ENCODE measurements around the gene TUBE1. TPM values are rescaled to one million over a fixed set of nuclear protein-coding genes. Genes with fewer than 3 reads are reported as not detected.
A peak's percentile ranks its signal among the peaks of the same experiment; 100 is the strongest.

TUBE1 gene
- total RNA-seq, 2 donors from 2014 or later = 17.1 to 34.8 TPM

DNA sequence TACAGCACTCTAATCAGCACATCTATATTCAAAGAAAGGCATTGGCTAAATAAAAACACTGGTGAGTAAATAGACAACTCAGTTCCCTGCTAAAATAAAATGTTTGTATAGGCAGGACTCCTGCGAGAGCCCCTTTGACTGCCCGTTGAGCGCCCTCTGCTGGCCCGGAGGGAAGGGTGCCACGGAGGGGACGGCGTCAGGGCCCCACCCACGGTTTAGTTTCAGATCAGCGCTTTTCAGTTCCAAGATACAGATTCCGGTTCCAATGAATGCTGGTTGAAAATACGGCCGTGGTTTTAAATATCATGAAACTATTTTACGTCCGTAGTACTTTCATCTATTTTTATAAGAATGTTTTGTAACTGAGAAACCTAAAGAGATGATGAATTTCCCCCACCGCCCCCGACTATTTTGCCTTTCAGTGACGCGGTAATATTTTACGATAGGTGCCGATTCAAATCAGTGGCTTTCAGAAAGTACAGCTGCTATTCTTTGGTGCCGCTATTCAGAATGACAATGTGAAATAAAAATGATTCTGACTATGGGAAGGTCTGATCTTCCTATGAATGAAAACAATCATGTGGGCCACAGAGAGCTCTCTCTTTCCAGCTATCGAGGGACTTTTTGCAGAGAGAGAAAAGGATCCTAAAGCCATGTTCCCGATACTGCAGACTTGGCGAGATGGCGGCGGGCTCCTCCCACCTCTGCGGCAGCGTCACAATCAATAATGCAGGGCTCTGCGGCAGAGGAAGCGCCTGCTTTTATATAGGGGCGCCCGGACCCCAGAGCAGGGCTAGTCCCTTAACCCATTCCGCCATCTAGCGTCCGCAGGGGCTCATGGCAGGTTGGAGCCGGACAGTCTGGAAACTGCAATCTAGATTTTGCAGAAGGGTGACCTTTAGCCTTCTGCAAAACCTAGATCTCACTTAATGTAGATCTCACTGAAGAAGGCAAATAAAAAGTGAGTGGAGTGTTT, 44.0 kb downstream of the TUBE1 start:
- intact Hi-C loops (cut with DNase I) = no loop called here
- H3K9me3 ChIP-seq = no peaks in the 10 kb centered on the region
- H3K27me3 ChIP-seq = no peaks in the 10 kb centered on the region
- 0% methylated on average over 36 of the region's 36 CpGs for WGBS, 2 donors
- H3K4me3 ChIP-seq = peak overlapping the region; percentile 10 to 63
- H3K4me1 ChIP-seq = peaks cover 14% of the 10 kb centered on the region
- H3K27ac ChIP-seq = peak overlapping the region; percentile 21 to 81 (median 74)
- TF ChIP-seq POLR2A (IDR thresholded peaks at IDR 0.05) = peak in 2 of 3 donors; percentile 46 to 49
- TF ChIP-seq, protein P1, sequence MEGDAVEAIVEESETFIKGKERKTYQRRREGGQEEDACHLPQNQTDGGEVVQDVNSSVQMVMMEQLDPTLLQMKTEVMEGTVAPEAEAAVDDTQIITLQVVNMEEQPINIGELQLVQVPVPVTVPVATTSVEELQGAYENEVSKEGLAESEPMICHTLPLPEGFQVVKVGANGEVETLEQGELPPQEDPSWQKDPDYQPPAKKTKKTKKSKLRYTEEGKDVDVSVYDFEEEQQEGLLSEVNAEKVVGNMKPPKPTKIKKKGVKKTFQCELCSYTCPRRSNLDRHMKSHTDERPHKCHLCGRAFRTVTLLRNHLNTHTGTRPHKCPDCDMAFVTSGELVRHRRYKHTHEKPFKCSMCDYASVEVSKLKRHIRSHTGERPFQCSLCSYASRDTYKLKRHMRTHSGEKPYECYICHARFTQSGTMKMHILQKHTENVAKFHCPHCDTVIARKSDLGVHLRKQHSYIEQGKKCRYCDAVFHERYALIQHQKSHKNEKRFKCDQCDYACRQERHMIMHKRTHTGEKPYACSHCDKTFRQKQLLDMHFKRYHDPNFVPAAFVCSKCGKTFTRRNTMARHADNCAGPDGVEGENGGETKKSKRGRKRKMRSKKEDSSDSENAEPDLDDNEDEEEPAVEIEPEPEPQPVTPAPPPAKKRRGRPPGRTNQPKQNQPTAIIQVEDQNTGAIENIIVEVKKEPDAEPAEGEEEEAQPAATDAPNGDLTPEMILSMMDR (IDR thresholded peaks at IDR 0.05) = peak; percentile 80 to 98 (median 87)
- DNase-seq = peak; percentile 83 to 88 (median 85)
- no peaks in the 10 kb centered on the region for H3K36me3 ChIP-seq (replicated peaks in 1 of 2; ENCODE audit: insufficient read depth in 1 of 2, low read depth in 2 of 2)
- ATAC-seq = peak; percentile 90

DNA sequence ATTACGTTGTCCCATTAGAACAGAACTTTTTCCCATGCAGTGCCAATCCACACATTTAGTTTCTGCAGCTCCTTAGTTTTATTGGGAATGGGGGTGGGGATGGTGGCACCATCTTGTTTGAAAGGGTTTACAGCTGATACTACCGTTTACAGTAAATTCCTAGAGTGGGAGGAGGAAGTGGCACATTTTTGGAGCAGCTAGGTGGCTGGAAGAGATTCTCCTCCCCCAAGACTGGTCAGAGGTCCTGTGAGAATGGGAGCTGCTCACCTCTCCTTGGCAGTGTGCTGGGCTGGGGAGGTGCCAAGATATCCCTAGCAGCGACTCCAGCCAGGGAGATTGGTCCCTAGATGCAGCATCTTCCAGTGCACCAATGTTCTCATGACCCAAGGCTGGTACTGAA, 45.7 kb downstream of the TUBE1 start:
- no peaks in the 10 kb centered on the region for H3K9me3 ChIP-seq
- WGBS, 2 donors = 42 to 66% methylated on average over 2 to 3 of the region's 3 CpGs
- peaks cover 14% of the 10 kb centered on the region for H3K4me1 ChIP-seq
- no peaks in the 10 kb centered on the region for H3K36me3 ChIP-seq (replicated peaks in 1 of 2; ENCODE audit: insufficient read depth in 1 of 2, low read depth in 2 of 2)
- H3K27me3 ChIP-seq = no peaks in the 10 kb centered on the region
- H3K4me3 ChIP-seq = no peak overlapping the region
- DNase-seq = no peak
- intact Hi-C loops (cut with DNase I) = no loop called here
- TF ChIP-seq, protein P1 (IDR thresholded peaks at IDR 0.05) = no peak
- TF ChIP-seq POLR2A (IDR thresholded peaks at IDR 0.05) = no peak
- no peak for ATAC-seq
- H3K27ac ChIP-seq = no peak overlapping the region

DNA sequence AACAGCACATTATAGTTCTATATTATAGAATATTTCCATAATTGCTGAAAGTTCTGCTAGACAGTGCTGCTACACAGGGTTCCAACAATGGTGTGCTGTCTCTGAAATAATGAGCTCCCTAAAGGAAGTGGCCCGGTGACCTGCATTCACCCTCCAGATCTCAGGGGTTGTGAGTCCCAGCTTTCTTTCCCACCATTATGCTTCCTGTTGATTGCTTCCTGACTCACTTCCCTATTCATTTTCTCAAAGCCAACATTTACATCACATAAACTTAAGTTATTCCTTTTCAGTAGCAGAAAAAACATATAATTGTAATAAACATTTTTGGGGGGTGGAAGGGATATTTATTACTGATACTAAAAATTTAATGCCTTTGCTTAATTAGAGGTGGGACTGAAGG, 46.3 kb downstream of the TUBE1 start:
- WGBS, 2 donors = 53 to 71% methylated on average over 1 of the region's 1 CpG
- intact Hi-C loops (cut with DNase I) = no loop called here
- Histone ChIP-seq H3K27ac (no peak overlapping the region), H3K4me3 (no peak overlapping the region), H3K36me3 (replicated peaks in 1 of 2; ENCODE audit: insufficient read depth in 1 of 2, low read depth in 2 of 2) (no peaks in the 10 kb centered on the region), H3K27me3 (no peaks in the 10 kb centered on the region), H3K4me1 (peaks cover 14% of the 10 kb centered on the region), H3K9me3 (no peaks in the 10 kb centered on the region)
- DNase-seq = no peak
- TF ChIP-seq POLR2A (IDR thresholded peaks at IDR 0.05) = no peak
- TF ChIP-seq, protein P1 (IDR thresholded peaks at IDR 0.05) = no peak
- ATAC-seq = no peak

DNA sequence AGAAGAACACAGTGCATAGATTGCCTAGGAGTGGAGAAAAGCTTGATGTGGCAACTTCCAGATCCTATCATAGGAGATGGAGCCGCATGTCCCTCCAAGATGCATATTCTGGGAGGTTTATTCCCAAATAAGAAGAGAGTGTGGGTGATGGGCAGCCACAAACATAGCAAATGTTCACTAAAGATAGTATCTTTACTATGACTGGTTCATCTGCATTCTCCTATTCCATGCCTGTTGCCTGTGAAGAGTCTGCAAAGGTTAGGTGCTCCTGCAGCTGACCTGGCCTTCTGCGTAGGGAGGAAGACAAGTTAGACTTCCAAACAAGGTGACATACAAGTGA, 47.9 kb downstream of the TUBE1 start:
- intact Hi-C loops (cut with DNase I) = no loop called here
- WGBS, 2 donors = 50 to 55% methylated on average over 2 of the region's 2 CpGs
- H3K27ac ChIP-seq = no peak overlapping the region

More for the DNA sequence above, 47.9 kb downstream of the TUBE1 start:
- H3K9me3 ChIP-seq = no peaks in the 10 kb centered on the region
- H3K4me3 ChIP-seq = no peak overlapping the region
- H3K36me3 ChIP-seq (replicated peaks in 1 of 2; ENCODE audit: insufficient read depth in 1 of 2, low read depth in 2 of 2) = no peaks in the 10 kb centered on the region
- TF ChIP-seq, protein P1 (IDR thresholded peaks at IDR 0.05) = no peak
- no peak for TF ChIP-seq POLR2A (IDR thresholded peaks at IDR 0.05)
- no peaks in the 10 kb centered on the region for H3K27me3 ChIP-seq
- H3K4me1 ChIP-seq = peaks cover 7% of the 10 kb centered on the region
- DNase-seq (no peak), ATAC-seq (no peak)

Measured in body of pancreas (tissue), 4 donors.